NCI-H2029 treated with DMSO at 0.1 percent for 48 hours (cell line): ENCODE data around the gene OXCT1.
A peak's percentile ranks its signal among the peaks of the same experiment; 100 is the strongest.
"Not testable (repeated sequence)": the region's sequence is repeated elsewhere in the genome, so short reads cannot be mapped to it uniquely, and the experiment has no call there.

Experiments used
- DNase-seq: peaks from one replicate; lab custom pipeline; 2025; lab: John Stamatoyannopoulos, UW

The OXCT1 gene

GRCh38 chr5:41874512-41875060 is 4.4 kb upstream of the OXCT1 start:
- no peak for DNase-seq

- DNase-seq: no peak
Measured at GRCh38 chr5:41871852-41872251, 1.6 kb upstream of the OXCT1 start.

DNA sequence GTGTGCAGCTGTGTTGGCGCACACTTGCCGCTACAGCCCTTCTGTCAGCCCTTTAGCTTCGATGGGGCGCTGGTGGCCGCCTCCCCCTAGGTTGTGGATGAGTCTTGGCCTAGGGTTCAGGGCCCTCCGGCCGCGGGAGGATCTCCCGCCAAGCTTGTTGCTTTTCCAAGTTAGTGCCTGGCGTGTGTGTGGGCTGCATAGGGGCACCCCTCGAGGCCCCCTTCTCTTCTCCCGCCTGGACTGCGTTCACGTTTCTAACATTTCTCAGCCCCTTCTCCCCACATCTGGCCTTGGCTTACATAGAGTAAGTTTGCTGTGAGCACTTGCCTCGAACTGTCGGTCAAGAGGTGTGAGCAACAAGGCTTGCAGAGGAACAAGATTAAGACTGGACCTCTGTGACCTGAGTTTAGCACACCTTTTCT is 413 bp upstream of the OXCT1 start:
- DNase-seq: no peak

- peak; percentile 4 for DNase-seq
Measured at GRCh38 chr5:41869151-41869723, 988 bp downstream of the OXCT1 start.

- DNase-seq: no peak
Measured at GRCh38 chr5:41863871-41864486, 6.2 kb downstream of the OXCT1 start.

DNA sequence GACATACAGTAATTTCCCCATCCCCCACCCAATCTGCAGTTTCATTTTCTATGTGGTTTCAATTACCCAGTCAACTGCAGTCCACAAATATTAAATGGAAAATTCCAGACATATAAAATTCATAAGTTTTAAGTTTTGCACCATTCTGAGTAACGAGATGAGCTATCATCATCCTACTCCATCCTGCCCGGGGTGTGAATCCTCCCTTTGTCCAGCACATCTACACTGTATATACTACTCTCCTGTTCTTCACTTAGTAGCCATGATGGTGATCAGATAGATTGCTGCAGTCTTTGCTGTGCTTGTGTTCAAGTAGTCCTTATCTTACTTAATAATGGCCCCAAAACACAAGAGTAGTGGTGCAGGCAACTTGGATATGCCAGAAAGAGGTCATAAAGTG is 11.3 kb downstream of the OXCT1 start:
- DNase-seq: no peak

- no peak for DNase-seq
Measured at GRCh38 chr5:41857989-41858388, 12.2 kb downstream of the OXCT1 start.

DNA sequence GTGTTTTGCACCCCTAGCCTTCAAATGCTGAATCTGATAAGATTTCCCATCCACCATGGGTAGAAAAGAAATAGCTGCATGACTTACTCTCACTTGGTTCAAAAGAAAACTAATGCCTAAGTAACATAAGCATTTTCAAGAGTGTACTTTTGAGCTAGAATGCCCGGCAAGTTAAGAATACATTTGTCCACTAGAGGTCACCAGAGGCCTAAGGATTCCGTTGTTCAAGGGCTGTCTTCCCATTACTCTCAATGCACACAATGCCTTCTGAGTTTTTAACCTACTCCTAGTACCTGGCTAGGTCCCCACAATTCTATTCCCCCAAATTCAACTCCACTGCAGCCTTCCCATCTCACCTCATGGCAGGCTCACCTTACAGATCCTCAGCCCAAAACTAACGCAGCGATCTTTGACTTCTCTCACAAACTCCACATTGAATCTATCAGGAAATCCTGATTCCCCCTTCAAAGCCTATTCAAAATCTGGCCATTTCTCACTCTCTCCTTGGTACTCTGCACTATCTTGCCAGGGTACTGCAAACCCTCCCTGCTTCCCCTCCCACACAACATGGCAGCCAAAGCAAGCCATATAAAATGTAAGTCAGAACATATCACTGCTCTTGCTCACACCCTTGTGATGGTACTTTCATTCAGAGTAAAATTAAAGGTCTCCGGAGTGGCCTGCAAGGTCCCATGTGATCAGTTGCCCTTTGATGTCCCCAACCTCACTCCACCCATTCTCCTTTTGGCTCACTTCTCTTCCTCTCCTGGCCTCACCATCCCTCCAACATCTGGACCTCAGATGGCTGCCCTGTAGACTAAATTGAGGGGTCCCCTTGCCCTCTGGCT is 13.4 kb downstream of the OXCT1 start:
- peak; percentile 66 for DNase-seq

GRCh38 chr5:41852293-41852692 is 17.9 kb downstream of the OXCT1 start:
- no peak for DNase-seq

- DNase-seq: no peak
Measured at GRCh38 chr5:41851116-41851515, 19.1 kb downstream of the OXCT1 start.

- no peak for DNase-seq
Measured at GRCh38 chr5:41848983-41849382, 21.2 kb downstream of the OXCT1 start.

- not testable (repeated sequence) for DNase-seq
Measured at GRCh38 chr5:41845751-41846150, 24.5 kb downstream of the OXCT1 start.

GRCh38 chr5:41844502-41844901 is 25.7 kb downstream of the OXCT1 start:
- no peak for DNase-seq

GRCh38 chr5:41843456-41844370 is 26.5 kb downstream of the OXCT1 start:
- DNase-seq: peak; percentile 20

- no peak for DNase-seq
Measured at GRCh38 chr5:41842777-41843176, 27.4 kb downstream of the OXCT1 start.

DNA sequence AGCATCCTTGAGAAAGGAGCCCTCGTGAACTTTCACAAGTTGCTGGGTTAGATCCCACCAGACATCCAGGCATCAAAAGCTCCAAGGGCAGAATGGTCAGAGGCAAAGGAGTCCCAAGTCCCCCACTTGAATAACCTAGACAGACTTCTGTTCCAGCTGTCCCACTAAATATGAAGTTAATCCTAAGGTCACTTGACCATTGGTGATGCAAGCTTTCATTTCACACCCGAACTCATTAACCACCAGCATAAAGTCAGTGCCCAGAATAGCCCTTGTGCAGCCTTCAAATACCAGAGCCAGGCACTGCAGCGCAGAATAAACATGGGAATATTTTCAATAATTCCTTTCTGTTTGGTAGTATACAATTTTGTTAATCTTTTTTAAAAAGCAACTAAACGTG is 28.9 kb downstream of the OXCT1 start:
- no peak for DNase-seq

DNA sequence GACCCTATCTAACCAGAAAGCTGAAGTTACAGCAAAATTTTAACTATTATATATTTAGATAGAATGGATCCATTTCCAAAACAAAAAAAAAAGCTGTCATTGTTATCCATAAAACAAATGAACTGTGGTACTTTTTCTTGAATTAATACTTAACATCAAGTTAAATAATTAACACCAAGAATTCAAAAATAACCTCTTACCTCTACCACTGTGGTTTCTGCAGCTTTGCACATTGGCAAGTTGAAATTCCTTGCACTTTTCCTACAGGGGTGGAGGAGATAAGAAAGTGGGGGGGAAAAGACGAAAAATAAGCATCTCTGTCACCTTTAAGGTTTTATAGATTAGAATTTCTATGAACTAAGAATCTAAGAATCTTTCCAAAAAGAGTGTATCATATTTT is 30.0 kb downstream of the OXCT1 start:
- no peak for DNase-seq

- DNase-seq: no peak
Measured at GRCh38 chr5:41837793-41838192, 32.4 kb downstream of the OXCT1 start.

- DNase-seq: no peak
Measured at GRCh38 chr5:41835645-41836044, 34.6 kb downstream of the OXCT1 start.

DNA sequence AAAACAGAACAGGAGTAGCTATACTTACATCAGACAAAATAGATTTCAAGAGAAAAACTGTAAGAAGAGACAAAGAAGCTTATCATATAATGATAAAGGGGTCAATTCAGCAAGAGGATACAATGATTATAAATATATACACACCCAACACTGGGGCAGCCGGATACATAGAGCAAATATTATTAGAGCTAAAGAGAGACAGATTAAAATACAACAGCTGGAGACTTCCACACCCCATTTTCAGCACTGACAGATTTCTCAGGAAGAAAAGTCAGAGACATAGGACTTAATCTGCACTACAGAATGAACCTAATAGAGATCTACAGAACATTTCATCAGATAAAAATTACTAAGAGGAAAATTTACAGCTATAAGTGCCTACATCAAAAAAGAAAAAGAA is 35.7 kb downstream of the OXCT1 start:
- DNase-seq: no peak

- DNase-seq: no peak
Measured at GRCh38 chr5:41832430-41832829, 37.8 kb downstream of the OXCT1 start.

DNA sequence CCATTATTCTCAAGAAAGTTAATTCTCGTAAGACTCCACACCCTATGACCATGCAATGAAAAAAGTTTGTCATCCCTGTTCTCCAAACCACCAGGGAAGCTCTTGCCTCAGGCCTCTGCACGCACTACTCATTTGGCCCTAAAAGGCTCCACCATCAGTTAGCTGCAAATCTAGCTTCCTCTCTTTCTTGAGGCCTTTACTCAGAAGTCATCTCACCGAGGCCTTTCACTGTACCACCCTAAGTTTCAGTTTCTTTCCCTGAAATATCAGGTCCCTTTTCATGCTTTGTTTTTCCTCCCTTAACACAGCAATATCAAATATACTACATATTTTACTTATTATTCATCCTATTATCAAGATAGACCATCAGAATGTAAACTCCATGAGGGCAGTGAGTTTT is 39.1 kb downstream of the OXCT1 start:
- no peak for DNase-seq
